Inflammatory macrophage treated with lipopolysaccharide for 1 hour (primary cell): Measurements from ENCODE around the gene HNMT.
"Not testable (repeated sequence)": the region's sequence is repeated elsewhere in the genome, so short reads cannot be mapped to it uniquely, and the experiment has no call there.

Experiments
- DNase-seq, 2 donors: peaks; one replicate each; pipeline ENCODE4 v3.0.0-alpha.2; 2020 to 2022

HNMT gene

DNA sequence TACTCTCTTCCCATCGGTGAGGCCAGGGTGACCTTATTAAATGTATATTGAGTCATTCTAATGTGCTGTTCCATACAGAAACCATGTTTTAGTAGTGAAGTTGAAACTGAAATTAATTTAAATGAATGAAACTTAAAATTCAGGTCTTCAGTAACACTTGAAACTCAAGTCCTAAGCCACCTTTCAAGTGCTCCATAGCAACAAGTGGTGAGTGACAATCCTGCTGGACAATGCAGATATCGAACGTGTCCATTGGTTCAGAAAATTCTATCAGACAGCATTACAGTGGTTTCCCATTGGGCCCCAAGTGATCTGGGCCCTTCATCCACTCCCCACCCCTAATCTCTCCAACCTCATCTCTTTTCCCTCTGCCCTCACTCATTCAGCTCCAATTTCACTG lies 48.7 kb downstream of the HNMT start:
- DNase-seq, result no peak

DNA sequence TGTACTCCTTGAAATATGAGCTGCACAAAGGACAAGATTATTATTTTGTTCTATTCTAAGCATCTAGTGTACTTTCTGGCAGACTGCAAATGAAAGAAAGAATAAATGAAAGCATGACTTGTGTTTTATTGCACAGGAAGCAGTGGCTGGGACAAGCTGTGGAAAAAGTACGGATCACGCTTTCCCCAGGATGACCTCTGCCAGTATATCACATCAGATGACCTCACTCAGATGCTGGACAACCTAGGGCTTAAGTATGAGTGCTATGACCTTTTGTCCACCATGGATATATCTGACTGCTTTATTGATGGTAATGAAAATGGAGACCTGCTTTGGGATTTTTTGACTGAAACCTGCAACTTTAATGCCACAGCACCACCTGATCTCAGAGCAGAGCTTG lies 49.4 kb downstream of the HNMT start:
- DNase-seq, result no peak

DNA sequence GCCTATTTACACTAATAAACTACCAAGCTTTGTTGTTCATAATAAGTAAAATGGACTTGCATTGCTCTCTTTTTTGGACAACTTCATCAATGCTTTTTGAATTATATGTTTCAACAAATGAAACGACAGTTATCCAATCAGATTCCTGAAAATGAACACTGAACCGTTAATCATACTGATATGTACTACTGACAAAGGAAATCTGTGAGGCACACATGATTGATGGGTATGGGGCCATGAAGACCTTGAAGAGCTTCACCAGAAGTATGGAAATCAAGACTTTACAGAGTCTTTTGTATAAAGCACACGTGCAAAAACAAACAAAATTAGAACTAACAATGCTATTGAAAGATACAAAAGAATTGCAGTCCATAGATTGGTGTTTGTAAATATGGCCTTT lies 51.2 kb downstream of the HNMT start:
- no peak for DNase-seq

DNA sequence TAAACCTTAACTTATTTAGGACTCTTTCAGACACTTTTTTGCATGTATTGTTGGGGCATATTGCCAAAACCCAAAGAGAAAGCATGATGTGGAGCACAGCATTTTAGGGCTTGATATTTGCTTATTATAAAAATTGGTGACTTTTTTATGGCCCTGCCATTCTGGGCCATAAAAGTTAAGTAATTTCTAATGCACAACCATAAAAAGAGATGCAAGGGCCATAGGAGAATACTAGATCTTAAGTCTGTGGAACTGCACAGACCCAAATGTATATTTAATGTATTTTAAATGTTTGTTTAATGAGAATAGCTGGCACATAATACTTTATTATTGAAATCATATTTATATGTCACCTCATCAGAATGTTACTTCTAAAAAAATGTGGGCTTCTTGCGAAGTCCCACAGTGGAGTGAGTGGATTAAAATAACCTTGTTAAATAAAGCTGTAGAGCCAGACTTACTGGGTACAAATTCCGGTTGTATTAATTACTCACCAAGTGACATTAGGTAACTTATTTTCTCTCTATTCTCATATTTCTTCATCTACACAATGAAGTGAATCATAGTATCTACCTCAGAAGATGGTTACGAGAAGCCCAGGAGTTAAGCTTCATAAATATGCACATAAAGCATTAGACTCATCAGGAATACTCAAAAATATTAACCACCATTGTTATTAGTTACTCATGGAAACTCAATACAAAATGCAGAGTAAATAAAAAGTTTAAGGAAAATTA lies 52.2 kb downstream of the HNMT start:
- DNase-seq, result no peak

DNA sequence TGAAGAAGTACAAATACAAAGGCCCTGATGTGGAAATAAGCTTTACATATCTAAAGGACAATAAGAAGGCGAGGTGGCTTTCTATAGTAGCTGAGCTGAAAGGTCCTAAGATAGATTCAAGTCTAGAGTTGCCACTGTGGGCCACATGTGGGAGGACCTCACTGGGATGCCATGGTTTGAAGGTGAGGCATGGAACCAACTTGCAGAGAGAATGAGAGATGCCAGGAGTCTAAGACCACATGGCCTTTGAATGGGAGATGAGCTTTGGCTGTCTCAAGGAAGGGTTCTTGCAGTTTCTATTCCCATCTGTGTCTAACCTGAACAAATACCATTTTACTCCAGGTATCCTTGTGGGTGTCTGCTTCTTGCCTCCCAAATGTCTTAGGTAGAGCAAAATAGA lies 53.6 kb downstream of the HNMT start:
- no peak for DNase-seq

DNA sequence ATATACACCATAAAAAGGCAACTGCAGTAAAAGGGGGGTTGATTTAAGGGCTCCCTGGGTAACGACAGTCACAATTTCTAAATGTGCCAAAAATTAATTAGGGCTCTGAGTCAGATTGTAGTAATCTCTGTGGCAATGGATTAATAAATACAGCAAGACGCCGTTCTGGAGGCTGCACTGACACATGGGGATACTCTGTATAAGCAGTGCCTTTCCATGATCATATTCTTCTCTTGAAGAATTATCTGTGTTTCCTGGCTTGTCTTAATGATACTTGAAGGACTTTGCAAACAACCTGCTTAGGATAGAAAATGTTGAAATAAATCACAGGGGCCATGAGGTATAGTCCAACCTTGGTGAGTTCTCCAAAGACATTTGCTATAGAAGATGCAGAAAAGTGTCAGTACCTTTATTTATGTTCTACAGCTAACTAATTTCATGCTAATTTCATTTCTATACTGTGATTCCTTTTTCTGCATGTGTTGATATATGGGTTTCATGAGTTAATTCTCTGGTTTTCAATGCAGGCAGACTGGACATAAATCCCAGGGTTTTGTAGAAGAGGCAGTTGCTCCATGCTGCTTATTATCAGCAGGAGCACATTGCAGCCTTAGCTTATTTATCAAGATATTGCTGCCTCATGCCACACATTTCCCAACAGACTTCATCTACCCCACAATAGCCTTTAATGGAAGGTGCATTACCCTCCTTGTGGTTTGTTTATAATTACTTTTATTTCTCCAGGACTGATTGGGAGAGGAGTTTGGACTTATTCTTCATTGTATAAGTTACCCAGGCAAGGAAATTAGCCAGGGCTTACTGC lies 54.8 kb downstream of the HNMT start:
- no peak for DNase-seq

DNA sequence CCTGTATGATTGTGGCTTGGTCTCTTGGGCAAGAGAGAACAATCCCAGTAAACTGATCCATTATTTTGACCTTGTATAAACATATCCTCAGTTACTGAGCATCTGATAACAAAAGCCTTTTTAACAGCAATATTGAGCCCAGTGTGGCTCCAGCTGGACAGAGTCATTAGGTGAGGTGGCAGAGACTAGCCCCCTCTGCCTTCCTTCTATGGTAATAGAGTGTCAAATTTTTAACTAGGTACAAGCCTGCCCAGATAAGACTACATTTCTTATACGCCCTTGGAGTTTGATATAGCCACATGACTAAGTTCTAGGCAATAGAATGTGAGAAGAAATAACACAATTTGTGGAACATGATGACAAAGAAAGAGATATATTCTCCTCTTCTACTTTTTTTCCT lies 56.2 kb downstream of the HNMT start:
- DNase-seq, result no peak

DNA sequence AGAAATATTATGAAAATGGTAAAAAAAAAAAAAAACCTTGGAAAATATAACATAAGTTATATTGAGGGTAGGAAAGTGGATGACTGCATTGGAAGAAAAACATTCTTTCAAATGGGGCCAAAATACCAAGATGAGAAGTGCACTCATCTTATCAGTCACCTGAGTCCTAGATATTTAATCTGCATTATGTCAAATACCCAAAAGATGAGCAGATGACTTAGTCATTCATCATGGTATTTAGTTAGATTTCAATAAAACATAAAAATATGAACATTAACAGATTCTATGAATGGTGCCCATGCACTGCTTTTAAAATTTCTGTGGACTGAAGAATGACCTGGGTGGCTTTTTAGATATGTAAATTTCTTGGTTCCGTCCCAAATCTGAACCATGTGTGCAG lies 56.9 kb downstream of the HNMT start:
- no peak for DNase-seq

DNA sequence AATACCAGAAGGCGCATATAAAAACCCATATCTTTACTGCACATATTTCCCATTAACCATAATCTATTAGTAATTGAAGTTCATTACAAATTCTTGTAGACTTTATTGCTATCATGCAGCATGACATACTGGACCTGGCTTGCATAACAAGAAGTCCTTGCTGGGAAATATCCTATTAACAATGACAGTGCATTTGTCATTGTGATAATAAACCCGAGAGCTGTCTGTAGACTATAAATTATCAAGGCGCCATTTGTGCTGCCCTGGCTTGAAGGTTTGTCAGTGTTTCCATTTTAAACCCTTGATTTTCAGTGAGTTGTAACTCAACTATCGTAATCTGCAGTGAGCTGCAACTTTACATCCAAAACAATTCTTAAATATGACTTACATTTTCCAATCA lies 59.0 kb downstream of the HNMT start:
- no peak for DNase-seq

DNA sequence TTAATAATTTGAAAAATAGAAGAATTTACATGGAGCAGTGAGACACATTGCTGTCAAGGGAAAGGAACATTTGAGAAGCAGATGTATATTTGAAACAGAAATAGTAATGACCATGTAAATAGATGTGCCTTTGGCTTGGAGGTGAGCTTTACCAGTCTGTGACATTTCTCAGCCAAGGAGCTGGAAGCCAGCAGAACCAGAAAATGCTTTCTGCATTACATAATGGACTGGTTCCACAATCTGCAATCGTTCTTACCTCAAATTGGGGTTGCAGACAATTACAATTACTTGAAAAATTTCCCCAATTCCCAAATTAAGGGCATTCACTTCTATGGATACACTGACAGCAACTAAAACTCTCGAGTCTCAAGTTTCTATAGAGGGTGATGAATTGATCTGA lies 59.7 kb downstream of the HNMT start:
- DNase-seq, result no peak

DNA sequence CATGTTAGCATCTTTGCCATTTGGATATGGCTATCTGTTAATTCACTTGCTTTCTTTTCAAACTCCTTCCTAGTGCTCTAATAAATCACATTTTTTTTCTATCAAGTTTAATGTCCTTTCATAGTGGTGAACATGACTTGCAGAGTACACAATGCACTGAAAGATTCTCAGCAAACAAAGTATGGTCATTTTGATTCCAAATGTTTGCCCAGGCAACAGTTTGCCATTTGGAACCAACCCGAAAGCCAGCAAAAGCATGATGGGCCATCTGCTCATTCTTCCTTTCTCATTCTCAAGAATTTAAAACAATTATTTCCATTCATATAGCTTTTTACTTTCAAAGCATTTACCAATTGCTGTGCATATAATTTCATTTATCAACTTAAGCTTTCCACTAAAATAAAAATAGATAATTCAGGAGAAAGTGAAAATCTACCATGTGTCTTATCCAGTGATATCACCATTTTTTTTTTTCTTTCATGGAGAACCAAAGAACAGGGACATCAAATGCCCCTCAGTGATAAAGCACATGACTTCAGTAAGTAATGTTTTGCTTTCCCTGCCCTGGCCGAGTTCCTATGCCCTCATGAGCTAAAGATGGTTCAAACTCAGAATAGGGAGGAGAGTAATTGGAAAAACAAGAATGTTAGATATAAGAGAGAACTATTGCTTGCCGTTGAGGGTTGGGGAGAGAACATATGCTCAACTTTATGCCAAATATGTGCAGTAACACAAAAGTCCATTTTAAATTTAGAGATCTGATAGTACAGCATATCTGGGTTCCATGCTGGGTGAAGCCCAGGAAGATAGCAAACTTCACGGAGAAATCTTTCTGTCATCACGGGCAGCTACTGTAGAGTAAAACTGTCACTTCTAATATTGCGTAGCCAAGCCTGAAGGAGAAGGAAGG lies 62.1 kb downstream of the HNMT start:
- DNase-seq, result no peak

DNA sequence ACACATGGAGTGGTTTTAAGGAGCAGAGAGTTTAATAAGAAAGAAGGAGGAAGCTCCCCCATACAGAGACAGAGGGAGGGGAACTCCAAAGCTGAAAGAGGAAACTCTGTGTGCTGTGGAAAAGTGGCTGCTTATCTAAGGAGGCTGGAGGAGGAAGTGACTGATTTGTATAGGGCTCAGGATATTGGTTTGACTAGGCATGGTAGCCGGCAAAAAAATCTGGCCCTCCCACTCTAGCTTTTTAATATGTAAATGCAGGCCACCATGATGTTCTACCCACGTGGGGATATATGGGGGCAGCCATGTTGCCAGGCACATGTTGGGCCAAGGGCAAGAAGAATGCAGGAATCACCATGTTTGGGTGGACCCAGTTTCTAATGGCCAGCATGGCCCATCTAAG lies 64.3 kb downstream of the HNMT start:
- DNase-seq, result peak; percentile 86 to 90

DNA sequence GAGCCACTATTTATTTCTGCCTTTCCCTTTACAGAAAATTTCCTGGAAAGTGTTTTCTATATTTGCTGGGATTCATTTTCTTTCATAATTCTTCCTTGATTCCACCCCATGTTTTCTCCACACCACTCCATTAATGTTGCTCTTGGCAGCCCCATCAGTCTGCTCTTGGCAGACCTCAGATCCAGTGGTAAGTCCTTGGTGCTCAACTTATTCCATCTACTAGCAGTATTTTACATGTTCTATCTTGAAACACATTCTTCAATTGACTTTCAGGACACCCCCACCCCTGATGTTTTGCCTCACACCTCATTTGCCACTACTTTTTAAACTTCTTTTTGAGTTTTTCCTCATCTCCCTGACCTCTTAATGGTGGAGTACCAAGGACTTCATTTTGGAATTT lies 65.0 kb downstream of the HNMT start:
- no peak for DNase-seq

DNA sequence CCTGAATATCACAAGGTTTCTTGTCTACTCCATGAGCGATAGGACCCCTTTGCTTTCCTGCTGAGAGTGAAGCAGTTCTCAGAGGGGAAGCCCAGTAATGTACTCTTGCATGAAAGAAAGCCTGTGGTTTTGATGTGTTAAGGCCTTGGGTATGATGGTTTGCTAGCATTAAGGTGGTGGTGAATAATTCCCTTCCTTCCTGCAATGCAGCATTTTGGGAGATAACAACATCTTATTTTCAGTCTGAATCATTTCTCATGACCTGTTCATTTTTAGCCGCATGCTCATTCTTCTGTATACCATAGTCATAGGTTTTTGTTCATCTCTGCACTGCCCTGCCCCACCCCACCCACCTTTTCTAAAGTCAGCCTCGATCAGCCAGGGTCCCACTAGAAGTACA lies 66.2 kb downstream of the HNMT start:
- no peak for DNase-seq

DNA sequence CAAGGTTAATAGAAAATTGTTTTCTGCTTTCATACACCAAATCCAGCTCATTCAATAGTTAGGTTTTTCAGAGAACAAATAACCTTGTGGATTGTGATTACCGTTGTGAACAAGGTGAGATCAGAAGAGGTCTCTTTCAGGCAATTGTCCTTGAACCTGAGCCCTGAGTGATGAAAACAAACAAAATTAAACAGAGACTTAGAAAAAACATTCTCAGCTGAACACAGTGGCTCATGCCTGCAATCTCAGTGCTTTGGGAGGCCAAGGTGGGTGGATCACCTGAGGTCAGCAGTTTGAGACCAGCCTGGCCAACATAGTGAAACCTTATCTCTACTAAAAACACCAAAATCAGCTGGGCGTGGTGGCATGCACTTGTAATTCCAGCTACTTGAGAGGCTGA lies 68.1 kb downstream of the HNMT start:
- no peak for DNase-seq

DNA sequence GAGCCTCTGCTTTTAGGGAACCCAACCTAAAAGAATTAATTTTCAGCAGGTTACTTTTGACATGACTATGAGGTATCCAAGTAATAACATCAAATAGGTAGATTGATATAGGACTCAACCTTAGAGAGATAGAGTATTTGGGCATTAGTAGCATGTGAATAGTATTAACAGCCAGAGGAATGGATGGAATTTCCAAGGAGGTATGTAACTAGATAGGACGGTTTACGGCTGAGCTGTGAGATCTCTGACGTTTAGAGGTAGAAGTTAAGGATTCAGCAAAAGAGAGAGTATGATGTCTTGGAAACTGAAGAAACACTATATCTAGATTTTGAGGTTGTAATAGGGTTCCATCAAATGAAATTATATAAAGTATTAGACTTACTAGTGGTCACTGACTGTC lies 70.3 kb downstream of the HNMT start:
- no peak for DNase-seq

DNA sequence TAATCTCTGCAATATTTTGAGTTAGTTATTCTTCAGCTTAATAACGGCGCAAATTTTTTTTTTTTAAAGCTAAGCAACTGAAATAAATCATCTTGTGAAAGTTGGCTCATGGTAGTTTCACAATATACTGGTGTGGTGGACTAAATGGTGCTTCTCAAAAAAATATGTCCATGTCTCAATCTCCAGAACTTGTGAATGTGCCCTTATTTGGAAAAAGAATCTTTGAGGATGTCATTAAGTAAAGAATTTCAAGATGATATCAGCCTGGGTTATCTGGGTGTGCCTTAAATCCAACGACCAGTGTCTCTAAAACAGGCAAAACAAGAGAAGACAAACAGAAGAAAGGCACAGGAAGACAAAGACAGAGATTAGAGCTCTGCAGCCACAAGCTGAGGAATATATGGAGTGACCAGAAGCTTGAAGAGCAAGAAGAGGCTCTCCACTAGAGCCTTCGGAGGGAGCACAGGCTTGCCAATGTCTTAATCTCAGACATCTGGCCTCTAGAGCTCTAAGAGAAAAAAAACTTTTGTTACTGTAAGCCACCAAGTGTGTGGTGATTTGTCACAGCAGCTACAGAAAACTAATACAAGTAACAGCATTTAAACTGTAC lies 71.4 kb downstream of the HNMT start:
- DNase-seq, result peak; percentile 40 to 79

DNA sequence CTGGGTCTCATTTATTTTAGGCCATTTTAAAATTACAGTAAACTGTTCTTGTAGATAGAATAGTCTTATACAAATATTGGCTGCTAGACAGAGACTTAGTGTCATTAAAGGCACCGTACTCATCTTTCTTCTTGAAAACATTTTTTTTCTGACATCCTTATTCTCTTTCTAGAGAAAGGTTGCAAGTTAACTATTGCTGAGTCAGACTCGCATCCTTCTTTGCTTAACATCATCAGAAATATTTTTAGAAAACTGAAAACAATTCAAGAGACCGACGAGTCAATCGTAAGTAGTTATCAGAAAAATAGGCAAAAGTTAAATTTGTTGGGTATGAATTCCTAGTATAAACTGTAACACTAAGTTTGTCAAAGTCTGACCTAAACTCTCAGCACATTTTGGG lies 72.2 kb downstream of the HNMT start:
- no peak for DNase-seq

DNA sequence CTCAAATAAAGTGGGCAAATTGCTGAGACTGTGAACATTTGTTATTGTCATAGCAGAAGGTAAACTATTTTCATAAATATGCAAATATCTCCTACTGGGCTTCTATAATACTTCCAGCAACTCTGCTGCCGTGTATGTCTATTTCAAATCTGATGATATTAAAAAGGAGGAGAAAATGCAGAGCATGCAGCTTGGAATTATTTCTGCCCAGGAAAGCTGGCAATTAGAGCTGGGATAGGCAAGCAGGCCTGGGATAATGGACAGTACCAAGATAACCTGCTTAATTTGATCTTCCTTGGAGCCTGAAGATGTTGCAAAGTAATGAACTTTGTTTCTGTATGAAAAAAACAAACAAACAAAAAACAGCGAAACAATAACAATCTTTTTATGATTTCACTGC lies 72.8 kb downstream of the HNMT start:
- DNase-seq, result no peak

DNA sequence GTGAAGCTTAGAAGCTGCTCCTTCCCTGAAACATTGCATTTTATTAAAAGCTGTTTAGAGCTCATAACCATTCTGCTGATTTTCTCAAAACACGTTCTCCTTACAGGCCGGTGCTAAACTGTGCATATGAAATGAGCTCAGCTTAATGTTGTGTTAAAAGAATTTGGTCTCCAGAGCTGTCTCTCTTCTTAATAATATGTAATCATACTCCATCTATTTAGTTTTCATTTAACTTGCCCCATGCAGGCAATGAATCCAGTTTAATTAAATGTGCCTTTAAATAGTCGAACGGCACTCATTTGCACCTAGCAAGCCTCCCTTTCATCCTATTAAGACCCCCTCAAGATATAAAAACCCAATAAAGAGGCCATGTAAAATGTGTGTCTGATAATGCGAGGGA lies 76.3 kb downstream of the HNMT start:
- DNase-seq, result no peak

DNA sequence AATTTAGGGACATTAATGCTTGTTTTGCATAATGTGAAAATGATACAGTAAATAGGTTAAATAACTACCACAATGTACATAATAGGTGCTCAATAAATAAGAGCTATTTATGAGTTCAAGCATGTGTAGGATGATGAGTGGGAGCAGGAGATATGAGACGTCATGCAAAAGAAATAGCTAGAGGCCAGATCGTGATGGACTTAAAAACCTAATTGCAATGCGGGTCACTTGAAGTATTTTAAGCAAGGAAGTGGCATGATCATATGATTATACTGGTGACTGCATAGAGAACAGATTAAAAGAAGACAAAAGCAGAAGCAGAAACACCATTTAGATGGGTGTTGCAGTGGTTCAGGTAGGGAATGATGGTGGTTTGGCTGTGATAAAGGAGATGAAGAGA lies 78.0 kb downstream of the HNMT start:
- DNase-seq, result no peak

DNA sequence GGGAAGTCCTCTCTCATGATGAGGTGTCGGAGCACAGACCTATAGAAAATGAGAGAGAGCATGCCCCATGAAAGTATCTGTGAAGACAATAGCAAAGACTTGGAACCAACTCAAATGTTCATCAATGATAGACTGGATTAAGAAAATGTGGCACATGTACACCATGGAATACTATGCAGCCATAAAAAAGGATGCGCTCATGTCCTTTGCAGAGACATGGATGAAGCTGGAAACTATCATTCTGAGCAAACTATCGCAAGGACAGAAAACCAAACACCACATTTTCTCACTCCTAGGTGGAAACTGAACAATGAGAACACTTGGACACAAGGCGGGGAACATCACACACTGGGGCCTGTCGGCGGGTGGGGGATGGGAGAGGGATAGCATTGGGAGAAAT lies 79.3 kb downstream of the HNMT start:
- DNase-seq, result not testable (repeated sequence)

DNA sequence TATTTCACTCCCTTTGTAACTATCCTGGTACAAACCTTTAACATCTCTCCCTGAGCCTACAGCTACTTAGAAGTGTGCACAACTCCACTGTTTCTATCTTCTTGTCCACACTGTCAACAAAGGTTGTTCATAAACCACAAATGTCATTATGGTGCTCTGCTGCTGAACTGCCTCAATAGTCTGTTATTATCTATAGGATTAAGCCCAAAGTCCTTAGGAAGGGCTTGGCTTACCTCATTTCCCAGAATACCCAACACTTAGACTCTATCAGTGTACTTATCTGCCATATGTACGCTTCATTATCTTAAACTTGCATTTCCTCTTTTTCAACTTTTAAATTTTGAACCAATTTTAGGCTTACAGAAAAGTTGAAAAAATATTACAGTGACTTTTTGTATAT lies 94.2 kb downstream of the HNMT start:
- DNase-seq, result no peak
